ENCODE data around the gene MRS2.

DNA sequence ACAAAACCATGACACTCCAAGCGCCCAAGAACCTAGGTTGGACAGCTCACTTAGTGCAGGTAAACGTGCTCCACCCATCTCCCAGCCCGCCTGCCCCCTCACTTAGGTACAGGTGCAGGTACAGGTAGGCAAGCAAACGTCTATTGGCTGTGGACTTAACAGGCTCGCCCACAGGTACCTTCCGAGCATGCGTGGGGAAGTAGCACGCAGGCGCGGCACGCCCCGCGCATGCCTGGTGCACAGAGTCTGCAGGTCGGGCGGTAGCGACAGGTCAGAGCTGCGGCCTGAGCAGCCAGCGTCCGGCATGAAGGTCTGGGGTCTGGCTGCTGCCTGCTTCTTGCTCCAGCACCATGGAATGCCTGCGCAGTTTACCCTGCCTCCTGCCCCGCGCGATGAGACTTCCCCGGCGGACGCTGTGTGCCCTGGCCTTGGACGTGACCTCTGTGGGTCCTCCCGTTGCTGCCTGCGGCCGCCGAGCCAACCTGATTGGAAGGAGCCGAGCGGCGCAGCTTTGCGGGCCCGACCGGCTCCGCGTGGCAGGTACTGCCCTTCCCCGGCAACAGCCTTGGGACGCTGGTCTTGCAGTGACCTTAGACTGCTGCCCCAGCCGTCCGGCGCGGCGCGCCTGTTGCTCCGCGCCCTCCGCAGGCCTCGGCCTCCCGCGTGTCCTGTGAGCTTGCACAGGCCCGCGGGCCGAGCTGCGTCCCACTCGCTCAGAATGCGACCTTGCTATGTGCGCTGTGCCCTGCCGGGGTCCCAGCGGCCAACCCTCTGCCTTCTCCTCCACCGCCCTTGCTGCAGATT is at the start of gene MRS2:
- TF ChIP-seq POLR2A (IDR thresholded peaks at IDR 0.05) = peak; percentile 83 to 85
- TF ChIP-seq, protein P1, sequence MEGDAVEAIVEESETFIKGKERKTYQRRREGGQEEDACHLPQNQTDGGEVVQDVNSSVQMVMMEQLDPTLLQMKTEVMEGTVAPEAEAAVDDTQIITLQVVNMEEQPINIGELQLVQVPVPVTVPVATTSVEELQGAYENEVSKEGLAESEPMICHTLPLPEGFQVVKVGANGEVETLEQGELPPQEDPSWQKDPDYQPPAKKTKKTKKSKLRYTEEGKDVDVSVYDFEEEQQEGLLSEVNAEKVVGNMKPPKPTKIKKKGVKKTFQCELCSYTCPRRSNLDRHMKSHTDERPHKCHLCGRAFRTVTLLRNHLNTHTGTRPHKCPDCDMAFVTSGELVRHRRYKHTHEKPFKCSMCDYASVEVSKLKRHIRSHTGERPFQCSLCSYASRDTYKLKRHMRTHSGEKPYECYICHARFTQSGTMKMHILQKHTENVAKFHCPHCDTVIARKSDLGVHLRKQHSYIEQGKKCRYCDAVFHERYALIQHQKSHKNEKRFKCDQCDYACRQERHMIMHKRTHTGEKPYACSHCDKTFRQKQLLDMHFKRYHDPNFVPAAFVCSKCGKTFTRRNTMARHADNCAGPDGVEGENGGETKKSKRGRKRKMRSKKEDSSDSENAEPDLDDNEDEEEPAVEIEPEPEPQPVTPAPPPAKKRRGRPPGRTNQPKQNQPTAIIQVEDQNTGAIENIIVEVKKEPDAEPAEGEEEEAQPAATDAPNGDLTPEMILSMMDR (IDR thresholded peaks at IDR 0.05) = no peak

Data from Peyer's patch (tissue), 4 donors.